ENCODE data around the gene FOXO3B.
"Not testable (repeated sequence)": the region's sequence is repeated elsewhere in the genome, so short reads cannot be mapped to it uniquely, and the experiment has no call there.

The FOXO3B gene

GRCh38 chr17:18644291-18644690 is 37.8 kb downstream of the FOXO3B start, which contains the start of gene TBC1D28:
TSS of gene TBC1D28 (minus strand) at chr17:18644391. CDS start at chr17:18641352, 3,039 bp downstream.
- DNase-seq = not testable (repeated sequence)

- DNase-seq = not testable (repeated sequence)
Measured at GRCh38 chr17:18643124-18643523, 39.0 kb downstream of the FOXO3B start.

GRCh38 chr17:18638357-18638756 is 43.8 kb downstream of the FOXO3B start:
- not testable (repeated sequence) for DNase-seq

- not testable (repeated sequence) for DNase-seq
Measured at GRCh38 chr17:18636237-18636636, 45.9 kb downstream of the FOXO3B start.

GRCh38 chr17:18635773-18636172 is 46.3 kb downstream of the FOXO3B start:
- not testable (repeated sequence) for DNase-seq

GRCh38 chr17:18634550-18635263 is 47.4 kb downstream of the FOXO3B start:
- DNase-seq = not testable (repeated sequence)
